Measurements from ENCODE around the gene WFDC10B. TPM values are rescaled to one million over a fixed set of nuclear protein-coding genes. Genes with fewer than 3 reads are reported as not detected.
"Not testable (repeated sequence)": the region's sequence is repeated elsewhere in the genome, so short reads cannot be mapped to it uniquely, and the experiment has no call there.

WFDC10B gene
- total and polyA plus RNA-seq, 9 of the 15 experiments (the other 6 are each of a cell fraction or from before 2014, with no cell fraction given): not detected

DNA sequence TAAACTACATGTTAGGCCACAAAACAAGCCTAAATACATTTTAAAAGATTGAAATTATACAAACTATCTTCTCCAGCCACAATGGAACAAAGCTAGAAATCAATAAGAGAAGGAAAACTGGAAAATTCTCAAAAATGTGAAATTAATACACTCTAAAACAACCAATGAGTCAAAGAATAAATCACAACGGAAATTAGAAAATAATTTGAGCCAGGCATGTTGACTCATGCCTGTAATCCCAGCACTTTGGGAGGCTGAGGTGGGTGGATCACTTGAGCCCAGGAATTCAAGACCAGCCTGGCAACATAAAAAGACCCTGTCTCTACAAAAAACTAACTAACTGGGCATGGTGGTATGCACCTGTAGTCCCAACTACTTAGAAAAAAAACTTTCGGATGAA lies 9.3 kb downstream of the WFDC10B start (continued):
- TF ChIP-seq, protein P1, sequence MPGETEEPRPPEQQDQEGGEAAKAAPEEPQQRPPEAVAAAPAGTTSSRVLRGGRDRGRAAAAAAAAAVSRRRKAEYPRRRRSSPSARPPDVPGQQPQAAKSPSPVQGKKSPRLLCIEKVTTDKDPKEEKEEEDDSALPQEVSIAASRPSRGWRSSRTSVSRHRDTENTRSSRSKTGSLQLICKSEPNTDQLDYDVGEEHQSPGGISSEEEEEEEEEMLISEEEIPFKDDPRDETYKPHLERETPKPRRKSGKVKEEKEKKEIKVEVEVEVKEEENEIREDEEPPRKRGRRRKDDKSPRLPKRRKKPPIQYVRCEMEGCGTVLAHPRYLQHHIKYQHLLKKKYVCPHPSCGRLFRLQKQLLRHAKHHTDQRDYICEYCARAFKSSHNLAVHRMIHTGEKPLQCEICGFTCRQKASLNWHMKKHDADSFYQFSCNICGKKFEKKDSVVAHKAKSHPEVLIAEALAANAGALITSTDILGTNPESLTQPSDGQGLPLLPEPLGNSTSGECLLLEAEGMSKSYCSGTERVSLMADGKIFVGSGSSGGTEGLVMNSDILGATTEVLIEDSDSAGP (CRISPR knock-in tag; IDR thresholded peaks at IDR 0.05): no peak
- TF ChIP-seq NELFE (IDR thresholded peaks at IDR 0.05; ENCODE audit: insufficient read depth, insufficient read length) (no peak), XRCC5 (IDR thresholded peaks at IDR 0.05; ENCODE audit: low read depth, low read length) (no peak), YBX1 (IDR thresholded peaks at IDR 0.05) (no peak), POLR2B (IDR thresholded peaks at IDR 0.05; ENCODE audit: low read depth, partially characterized antibody) (no peak), ZNF3 (CRISPR knock-in tag; IDR thresholded peaks at IDR 0.05) (no peak), HEY1 (CRISPR knock-in tag; IDR thresholded peaks at IDR 0.05; ENCODE audit: borderline replicate concordance) (no peak), FOS (IDR thresholded peaks at IDR 0.05; ENCODE audit: extremely low read depth, insufficient read length) (no peak), ARID1B (IDR thresholded peaks at IDR 0.05) (no peak), ZNF143 (CRISPR knock-in tag; IDR thresholded peaks at IDR 0.05) (no peak)

DNA sequence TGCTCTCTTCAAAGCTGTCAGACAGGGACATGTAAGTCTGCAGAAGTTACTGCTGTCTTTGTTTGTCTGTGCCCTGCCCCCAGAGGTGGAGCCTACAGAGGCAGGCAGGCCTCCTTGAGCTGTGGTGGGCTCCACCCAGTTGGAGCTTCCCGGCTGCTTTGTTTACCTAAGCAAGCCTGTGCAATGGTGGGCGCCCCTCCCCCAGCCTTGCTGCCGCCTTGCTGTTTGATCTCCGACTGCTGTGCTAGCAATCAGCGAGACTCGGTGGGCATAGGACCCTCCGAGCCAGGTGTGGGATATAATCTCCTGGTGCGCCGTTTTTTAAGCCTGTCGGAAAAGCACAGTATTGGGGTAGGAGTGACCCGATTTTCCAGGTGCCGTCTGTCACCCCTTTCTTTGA lies 11.5 kb downstream of the WFDC10B start:
- H3K9me1 ChIP-seq (ENCODE audit: control insufficient read depth, insufficient read depth, low read length); H3K4me1 ChIP-seq (replicated peaks in 1 of 2; ENCODE audit: control insufficient read depth in 2 of 2, insufficient read depth in 2 of 2, low read length in 2 of 2); DNase-seq (ENCODE audit: extremely low read depth in 1 of 4, low spot score in 3 of 4); POLR2A ChIA-PET; H3K9ac ChIP-seq (ENCODE audit: insufficient read depth in 1 of 2, low read depth in 2 of 2, low read length in 2 of 2); intact Hi-C loops (cut with micrococcal nuclease); H3K4me2 ChIP-seq (ENCODE audit: insufficient read depth, low read length); in situ Hi-C loops (cut with MboI); H3K27me3 ChIP-seq (ENCODE audit: control insufficient read depth in 2 of 2, insufficient read depth in 2 of 2, low read length in 2 of 2); ATAC-seq; FAIRE-seq; H3K27ac ChIP-seq (ENCODE audit: extremely low read depth, low read depth, low read length); H3K9me3 ChIP-seq (replicated peaks; ENCODE audit: control insufficient read depth, insufficient read depth, low read depth, low read length); CTCF ChIA-PET (ENCODE audit: low intra/inter-chr PET ratio); H3K79me2 ChIP-seq (ENCODE audit: control insufficient read depth, insufficient read depth, low read length); H3K36me3 ChIP-seq (ENCODE audit: control insufficient read depth, insufficient read depth, low read length); H4K20me1 ChIP-seq (replicated peaks; ENCODE audit: control insufficient read depth, insufficient read depth, low read length); H2AFZ ChIP-seq (ENCODE audit: low read depth, low read length); H3K4me3 ChIP-seq; BruUV-seq (replicated peaks): not testable (repeated sequence)
- WGBS (ENCODE audit: insufficient coverage, low coverage, missing lambda C conversion rate): 0% methylated on average over 10 of the region's 12 CpGs

Measured in K562 (cell line).